ENCODE data around the gene FSIP1. TPM values are rescaled to one million over a fixed set of nuclear protein-coding genes. Genes with fewer than 3 reads are reported as not detected.
A peak's percentile ranks its signal among the peaks of the same experiment; 100 is the strongest.

FSIP1 gene
- total and polyA plus RNA-seq, 5 donors from 2014 or later = 0.08 to 1.1 (median 0.20) TPM

GRCh38 chr15:39785139-39785538, 2.5 kb upstream of the FSIP1 start:
- Mint-ChIP-seq H3K4me1 (peaks cover 26 to 61% (median 40%) of the 10 kb centered on the region in 4 donors), H3K27ac (peak overlapping the region; percentile 33 to 87 (median 41)), H3K9me3 (peaks cover 0 to 1% (median 0%) of the 10 kb centered on the region in 7 donors), H3K36me3 (no peaks in the 10 kb centered on the region), H3K27me3 (peaks cover 8% of the 10 kb centered on the region), H3K4me3 (peak overlapping the region; percentile 62 to 91 (median 66))
- Histone ChIP-seq H3K27me3 (ENCODE audit: control insufficient read depth, insufficient read depth, low read length) (no peaks in the 10 kb centered on the region), H3K36me3 (ENCODE audit: control insufficient read depth, insufficient read depth, low read length) (no peaks in the 10 kb centered on the region), H3K4me1 (ENCODE audit: control insufficient read depth, insufficient read depth, low read length, poor library complexity, severe bottlenecking) (peaks cover 22% of the 10 kb centered on the region), H3K27ac (ENCODE audit: insufficient read depth, low read length, poor library complexity, severe bottlenecking) (no peak overlapping the region), H3K9me3 (ENCODE audit: control insufficient read depth in 2 of 2, low read length in 2 of 2) (no peaks in the 10 kb centered on the region), H3K4me3 (ENCODE audit: low read depth, low read length) (no peak overlapping the region)
- DNase-seq (no peak), ATAC-seq (ENCODE audit: low read depth in 2 of 2) (no peak)

GRCh38 chr15:39784638-39785037, 2.0 kb upstream of the FSIP1 start:
- H3K9me3 Mint-ChIP-seq = peaks cover 0 to 1% (median 0%) of the 10 kb centered on the region in 7 donors
- Histone ChIP-seq H3K36me3 (ENCODE audit: control insufficient read depth, insufficient read depth, low read length) (no peaks in the 10 kb centered on the region), H3K4me1 (ENCODE audit: control insufficient read depth, insufficient read depth, low read length, poor library complexity, severe bottlenecking) (peaks cover 22% of the 10 kb centered on the region), H3K27me3 (ENCODE audit: control insufficient read depth, insufficient read depth, low read length) (no peaks in the 10 kb centered on the region), H3K27ac (ENCODE audit: insufficient read depth, low read length, poor library complexity, severe bottlenecking) (no peak overlapping the region), H3K4me3 (ENCODE audit: low read depth, low read length) (no peak overlapping the region), H3K9me3 (ENCODE audit: control insufficient read depth in 2 of 2, low read length in 2 of 2) (no peaks in the 10 kb centered on the region)
- DNase-seq (no peak), ATAC-seq (ENCODE audit: low read depth in 2 of 2) (no peak)
- no peaks in the 10 kb centered on the region for H3K36me3 Mint-ChIP-seq
- H3K4me1 Mint-ChIP-seq = peaks cover 26 to 61% (median 40%) of the 10 kb centered on the region in 4 donors
- peak overlapping the region; percentile 33 to 87 (median 41) for H3K27ac Mint-ChIP-seq
- peaks cover 8% of the 10 kb centered on the region for H3K27me3 Mint-ChIP-seq
- H3K4me3 Mint-ChIP-seq = peak overlapping the region; percentile 67 to 97 (median 94)

GRCh38 chr15:39784125-39784524, 1.5 kb upstream of the FSIP1 start:
- H3K4me3 ChIP-seq (ENCODE audit: low read depth, low read length) = peak overlapping the region; percentile 97
- Mint-ChIP-seq H3K9me3 (peaks cover 0 to 1% (median 0%) of the 10 kb centered on the region in 7 donors), H3K4me1 (peaks cover 26 to 61% (median 40%) of the 10 kb centered on the region in 4 donors), H3K27ac (peak overlapping the region; percentile 15 to 93 (median 90)), H3K36me3 (no peaks in the 10 kb centered on the region), H3K4me3 (peak overlapping the region; percentile 94 to 97 (median 96)), H3K27me3 (peaks cover 8% of the 10 kb centered on the region)
- H3K9me3 ChIP-seq (ENCODE audit: control insufficient read depth in 2 of 2, low read length in 2 of 2) = no peaks in the 10 kb centered on the region
- H3K27me3 ChIP-seq (ENCODE audit: control insufficient read depth, insufficient read depth, low read length) = no peaks in the 10 kb centered on the region
- H3K36me3 ChIP-seq (ENCODE audit: control insufficient read depth, insufficient read depth, low read length) = no peaks in the 10 kb centered on the region
- ATAC-seq (ENCODE audit: low read depth in 2 of 2) = no peak
- H3K4me1 ChIP-seq (ENCODE audit: control insufficient read depth, insufficient read depth, low read length, poor library complexity, severe bottlenecking) = peaks cover 22% of the 10 kb centered on the region
- no peak for DNase-seq
- H3K27ac ChIP-seq (ENCODE audit: insufficient read depth, low read length, poor library complexity, severe bottlenecking) = peak overlapping the region; percentile 73

- Histone ChIP-seq H3K36me3 (ENCODE audit: control insufficient read depth, insufficient read depth, low read length) (no peaks in the 10 kb centered on the region), H3K27ac (ENCODE audit: insufficient read depth, low read length, poor library complexity, severe bottlenecking) (peak overlapping the region; percentile 73), H3K9me3 (ENCODE audit: control insufficient read depth in 2 of 2, low read length in 2 of 2) (no peaks in the 10 kb centered on the region), H3K4me1 (ENCODE audit: control insufficient read depth, insufficient read depth, low read length, poor library complexity, severe bottlenecking) (peaks cover 22% of the 10 kb centered on the region), H3K27me3 (ENCODE audit: control insufficient read depth, insufficient read depth, low read length) (no peaks in the 10 kb centered on the region), H3K4me3 (ENCODE audit: low read depth, low read length) (peak overlapping the region; percentile 97)
- peak overlapping the region; percentile 94 to 97 (median 96) for H3K4me3 Mint-ChIP-seq
- peaks cover 8% of the 10 kb centered on the region for H3K27me3 Mint-ChIP-seq
- H3K36me3 Mint-ChIP-seq = no peaks in the 10 kb centered on the region
- DNase-seq (peak in 1 of 3 donors; percentile 29), ATAC-seq (ENCODE audit: low read depth in 2 of 2) (no peak)
- H3K27ac Mint-ChIP-seq = peak overlapping the region; percentile 74 to 93 (median 90)
- H3K4me1 Mint-ChIP-seq = peaks cover 24 to 61% (median 40%) of the 10 kb centered on the region in 4 donors
- peaks cover 0 to 1% (median 0%) of the 10 kb centered on the region in 7 donors for H3K9me3 Mint-ChIP-seq
Measured at GRCh38 chr15:39783244-39783820, 691 bp upstream of the FSIP1 start.

GRCh38 chr15:39781967-39782302, 706 bp downstream of the FSIP1 start:
- no peaks in the 10 kb centered on the region for H3K36me3 ChIP-seq (ENCODE audit: control insufficient read depth, insufficient read depth, low read length)
- Mint-ChIP-seq H3K27ac (peak overlapping the region; percentile 74 to 93 (median 90)), H3K9me3 (peaks cover 0 to 1% (median 0%) of the 10 kb centered on the region in 7 donors), H3K4me3 (peak overlapping the region; percentile 94 to 97 (median 96)), H3K4me1 (peaks cover 24 to 59% (median 37%) of the 10 kb centered on the region in 4 donors), H3K36me3 (no peaks in the 10 kb centered on the region), H3K27me3 (peaks cover 12% of the 10 kb centered on the region)
- DNase-seq = no peak
- peak overlapping the region; percentile 91 for H3K4me3 ChIP-seq (ENCODE audit: low read depth, low read length)
- peaks cover 22% of the 10 kb centered on the region for H3K4me1 ChIP-seq (ENCODE audit: control insufficient read depth, insufficient read depth, low read length, poor library complexity, severe bottlenecking)
- H3K27me3 ChIP-seq (ENCODE audit: control insufficient read depth, insufficient read depth, low read length) = peaks cover 5% of the 10 kb centered on the region
- H3K27ac ChIP-seq (ENCODE audit: insufficient read depth, low read length, poor library complexity, severe bottlenecking) = peak overlapping the region; percentile 73
- no peaks in the 10 kb centered on the region for H3K9me3 ChIP-seq (ENCODE audit: control insufficient read depth in 2 of 2, low read length in 2 of 2)
- no peak for ATAC-seq (ENCODE audit: low read depth in 2 of 2)

GRCh38 chr15:39781147-39781966, 1.3 kb downstream of the FSIP1 start:
- DNase-seq = no peak
- peaks cover 5% of the 10 kb centered on the region for H3K27me3 ChIP-seq (ENCODE audit: control insufficient read depth, insufficient read depth, low read length)
- H3K36me3 ChIP-seq (ENCODE audit: control insufficient read depth, insufficient read depth, low read length) = no peaks in the 10 kb centered on the region
- H3K9me3 Mint-ChIP-seq = peaks cover 0 to 1% (median 0%) of the 10 kb centered on the region in 7 donors
- H3K4me1 ChIP-seq (ENCODE audit: control insufficient read depth, insufficient read depth, low read length, poor library complexity, severe bottlenecking) = peaks cover 22% of the 10 kb centered on the region
- peaks cover 21 to 53% (median 33%) of the 10 kb centered on the region in 4 donors for H3K4me1 Mint-ChIP-seq
- peak overlapping the region; percentile 94 to 97 (median 96) for H3K4me3 Mint-ChIP-seq
- ATAC-seq (ENCODE audit: low read depth in 2 of 2) = no peak
- peak overlapping the region; percentile 91 for H3K4me3 ChIP-seq (ENCODE audit: low read depth, low read length)
- no peaks in the 10 kb centered on the region for H3K36me3 Mint-ChIP-seq
- peak overlapping the region; percentile 73 for H3K27ac ChIP-seq (ENCODE audit: insufficient read depth, low read length, poor library complexity, severe bottlenecking)
- H3K27ac Mint-ChIP-seq = peak overlapping the region in 2 of 3 donors; percentile 74 to 90
- H3K9me3 ChIP-seq (ENCODE audit: control insufficient read depth in 2 of 2, low read length in 2 of 2) = no peaks in the 10 kb centered on the region
- H3K27me3 Mint-ChIP-seq = peaks cover 12% of the 10 kb centered on the region

- H3K4me1 ChIP-seq (ENCODE audit: control insufficient read depth, insufficient read depth, low read length, poor library complexity, severe bottlenecking) = peaks cover 12% of the 10 kb centered on the region
- no peak overlapping the region for H3K27ac ChIP-seq (ENCODE audit: insufficient read depth, low read length, poor library complexity, severe bottlenecking)
- H3K4me3 Mint-ChIP-seq = no peak overlapping the region
- H3K36me3 Mint-ChIP-seq = no peaks in the 10 kb centered on the region
- H3K36me3 ChIP-seq (ENCODE audit: control insufficient read depth, insufficient read depth, low read length) = no peaks in the 10 kb centered on the region
- DNase-seq = no peak
- H3K9me3 Mint-ChIP-seq = peaks cover 0 to 2% (median 0%) of the 10 kb centered on the region in 7 donors
- no peak overlapping the region for H3K4me3 ChIP-seq (ENCODE audit: low read depth, low read length)
- peaks cover 29% of the 10 kb centered on the region for H3K27me3 Mint-ChIP-seq
- peaks cover 7% of the 10 kb centered on the region for H3K27me3 ChIP-seq (ENCODE audit: control insufficient read depth, insufficient read depth, low read length)
- H3K4me1 Mint-ChIP-seq = peaks cover 6 to 32% (median 20%) of the 10 kb centered on the region in 4 donors
- no peak overlapping the region for H3K27ac Mint-ChIP-seq
- no peaks in the 10 kb centered on the region for H3K9me3 ChIP-seq (ENCODE audit: control insufficient read depth in 2 of 2, low read length in 2 of 2)
- ATAC-seq (ENCODE audit: low read depth in 2 of 2) = no peak
Measured at GRCh38 chr15:39778021-39778420, 4.6 kb downstream of the FSIP1 start.
